ENCODE data around the gene CCND1. TPM values are rescaled to one million over a fixed set of nuclear protein-coding genes. Genes with fewer than 3 reads are reported as not detected.

Gene CCND1
- polyA plus RNA-seq, 1 experiment, result 249 TPM

GRCh38 chr11:69700278-69701140 lies 59.6 kb downstream of the CCND1 start:
- Histone ChIP-seq H3K27ac (ENCODE audit: low read depth, low read length) (no peak overlapping the region), H3K9me3 (ENCODE audit: control insufficient read depth, insufficient read depth, low read length) (no peaks in the 10 kb centered on the region; the same call in 1 of the 2 replicates), H3K27me3 (ENCODE audit: control insufficient read depth, insufficient read depth, low read length) (peaks cover 56% of the 10 kb centered on the region), H3K4me3 (ENCODE audit: low read depth, low read length) (no peak overlapping the region)
- ChIA-PET CTCF (no interaction called here), POLR2A (no interaction called here)
- TF ChIP-seq CTCF (IDR thresholded peaks at IDR 0.05; ENCODE audit: low read depth, low read length), result 0 out of 2 replicates have a peak, but pooled peaks have one; percentile 1
- DNase-seq (ENCODE audit: low read depth, low spot score), result no peak

GRCh38 chr11:69702239-69702691 lies 61.3 kb downstream of the CCND1 start:
- Histone ChIP-seq H3K9me3 (ENCODE audit: control insufficient read depth, insufficient read depth, low read length) (no peaks in the 10 kb centered on the region; the same call in 1 of the 2 replicates), H3K27me3 (ENCODE audit: control insufficient read depth, insufficient read depth, low read length) (peaks cover 65% of the 10 kb centered on the region), H3K4me3 (ENCODE audit: low read depth, low read length) (no peak overlapping the region), H3K27ac (ENCODE audit: low read depth, low read length) (no peak overlapping the region)
- no peak for DNase-seq (ENCODE audit: low read depth, low spot score)
- TF ChIP-seq CTCF (IDR thresholded peaks at IDR 0.05; ENCODE audit: low read depth, low read length), result no peak
- POLR2A ChIA-PET, result no interaction called here
- CTCF ChIA-PET, result no interaction called here

- no peak overlapping the region for H3K4me3 ChIP-seq (ENCODE audit: low read depth, low read length)
- no peak for DNase-seq (ENCODE audit: low read depth, low spot score)
- peaks cover 62% of the 10 kb centered on the region for H3K27me3 ChIP-seq (ENCODE audit: control insufficient read depth, insufficient read depth, low read length)
- no peaks in the 10 kb centered on the region; the same call in 1 of the 2 replicates for H3K9me3 ChIP-seq (ENCODE audit: control insufficient read depth, insufficient read depth, low read length)
- no peak overlapping the region for H3K27ac ChIP-seq (ENCODE audit: low read depth, low read length)
- TF ChIP-seq CTCF (IDR thresholded peaks at IDR 0.05; ENCODE audit: low read depth, low read length), result no peak
- POLR2A ChIA-PET, result no interaction called here
- CTCF ChIA-PET, result interaction anchor here (1.0 kb wide), 1 partner anchor 115 kb away, joined by 3 read pairs; no protein-coding TSS in a partner anchor
These were observed 62.0 kb downstream of the CCND1 start for GRCh38 chr11:69702769-69703452.

GRCh38 chr11:69703453-69703767 lies 62.5 kb downstream of the CCND1 start:
- peaks cover 63% of the 10 kb centered on the region for H3K27me3 ChIP-seq (ENCODE audit: control insufficient read depth, insufficient read depth, low read length)
- no peak overlapping the region for H3K27ac ChIP-seq (ENCODE audit: low read depth, low read length)
- no peak for TF ChIP-seq CTCF (IDR thresholded peaks at IDR 0.05; ENCODE audit: low read depth, low read length)
- H3K4me3 ChIP-seq (ENCODE audit: low read depth, low read length), result no peak overlapping the region
- no peak for DNase-seq (ENCODE audit: low read depth, low spot score)
- POLR2A ChIA-PET, result no interaction called here
- CTCF ChIA-PET, result interaction anchor here (1.0 kb wide), 1 partner anchor 115 kb away, joined by 3 read pairs; no protein-coding TSS in a partner anchor
- no peaks in the 10 kb centered on the region; the same call in 1 of the 2 replicates for H3K9me3 ChIP-seq (ENCODE audit: control insufficient read depth, insufficient read depth, low read length)

Other genes starting within 250 kb of the CCND1 start
- gene LINC01488, start 159.5 kb upstream of the CCND1 start, polyA plus RNA-seq (2011; rRNA removed), result not detected in 2 replicates
- 15.7 and 18.3 TPM in 2 replicates for gene LTO1, start 34.2 kb downstream of the CCND1 start, polyA plus RNA-seq (2011; rRNA removed)
- gene FGF19, start 62.9 kb downstream of the CCND1 start, polyA plus RNA-seq (2011; rRNA removed), result not detected in 2 replicates
- gene FGF4, start 134.2 kb downstream of the CCND1 start, polyA plus RNA-seq (2011; rRNA removed), result not detected in 2 replicates
- not detected in 2 replicates for gene FGF3, start 178.3 kb downstream of the CCND1 start, polyA plus RNA-seq (2011; rRNA removed)